NCI-H345 treated with DMSO at 0.1 percent for 48 hours (cell line): ENCODE data around the gene EIF4B.
"Not testable (repeated sequence)": the region's sequence is repeated elsewhere in the genome, so short reads cannot be mapped to it uniquely, and the experiment has no call there.

ENCODE experiments used
- DNase-seq: peaks from one replicate; lab custom pipeline; 2025; ENCODE audit not compliant: unreplicated experiment; lab: John Stamatoyannopoulos, UW

Gene EIF4B

GRCh38 chr12:53005986-53006809, at the start of gene EIF4B:
Gene EIF4B (plus strand): TSS chr12:53006456. CDS start chr12:53006484, 28 bp downstream.
- DNase-seq = peak; percentile 97

- peak; percentile 40 for DNase-seq
Measured at GRCh38 chr12:52956987-52957386, 49.3 kb upstream of the EIF4B start.

GRCh38 chr12:52964556-52965336, 41.5 kb upstream of the EIF4B start:
- no peak for DNase-seq

GRCh38 chr12:52965337-52965731, 40.9 kb upstream of the EIF4B start:
- no peak for DNase-seq

GRCh38 chr12:52969166-52969795, 37.0 kb upstream of the EIF4B start:
- DNase-seq = no peak

- DNase-seq = no peak
Measured at GRCh38 chr12:52969828-52970569, 36.3 kb upstream of the EIF4B start.

GRCh38 chr12:52971679-52972329, 34.5 kb upstream of the EIF4B start:
- no peak for DNase-seq

GRCh38 chr12:52975204-52975603, 31.1 kb upstream of the EIF4B start:
- no peak for DNase-seq

GRCh38 chr12:52975820-52976573, 30.3 kb upstream of the EIF4B start:
- no peak for DNase-seq

GRCh38 chr12:52976574-52977071, 29.6 kb upstream of the EIF4B start:
- DNase-seq = no peak

GRCh38 chr12:52977170-52977569, 29.1 kb upstream of the EIF4B start:
- DNase-seq = no peak

- DNase-seq = no peak
Measured at GRCh38 chr12:52980096-52980649, 26.1 kb upstream of the EIF4B start.

GRCh38 chr12:52980650-52981423, 25.4 kb upstream of the EIF4B start:
- DNase-seq = peak; percentile 97

GRCh38 chr12:52984136-52984535, 22.1 kb upstream of the EIF4B start:
- DNase-seq = no peak

- no peak for DNase-seq
Measured at GRCh38 chr12:52988898-52989297, 17.4 kb upstream of the EIF4B start.

GRCh38 chr12:52990206-52990605, 16.1 kb upstream of the EIF4B start:
- no peak for DNase-seq

- DNase-seq = not testable (repeated sequence)
Measured at GRCh38 chr12:52992240-52992639, 14.0 kb upstream of the EIF4B start.

- no peak for DNase-seq
Measured at GRCh38 chr12:52992699-52993557, 13.3 kb upstream of the EIF4B start.
